ENCODE results near the gene MRPL21. TPM values are rescaled to one million over a fixed set of nuclear protein-coding genes. Genes with fewer than 3 reads are reported as not detected.

The MRPL21 gene
- total and polyA plus RNA-seq, 9 of the 15 experiments (the other 6 are each of a cell fraction or from before 2014, with no cell fraction given): 196 to 618 (median 232) TPM

GRCh38 chr11:68882391-68882790 lies 21.2 kb downstream of the MRPL21 start (continued):
- TF ChIP-seq CHD7 (IDR thresholded peaks at IDR 0.05; ENCODE audit: low read depth, low read length): no peak

Measured in K562 (cell line).